ENCODE results near the gene TNFRSF21. TPM values are rescaled to one million over a fixed set of nuclear protein-coding genes. Genes with fewer than 3 reads are reported as not detected.

Gene TNFRSF21
- polyA plus RNA-seq, 1 donor from 2014 or later = 13.0 TPM

DNA sequence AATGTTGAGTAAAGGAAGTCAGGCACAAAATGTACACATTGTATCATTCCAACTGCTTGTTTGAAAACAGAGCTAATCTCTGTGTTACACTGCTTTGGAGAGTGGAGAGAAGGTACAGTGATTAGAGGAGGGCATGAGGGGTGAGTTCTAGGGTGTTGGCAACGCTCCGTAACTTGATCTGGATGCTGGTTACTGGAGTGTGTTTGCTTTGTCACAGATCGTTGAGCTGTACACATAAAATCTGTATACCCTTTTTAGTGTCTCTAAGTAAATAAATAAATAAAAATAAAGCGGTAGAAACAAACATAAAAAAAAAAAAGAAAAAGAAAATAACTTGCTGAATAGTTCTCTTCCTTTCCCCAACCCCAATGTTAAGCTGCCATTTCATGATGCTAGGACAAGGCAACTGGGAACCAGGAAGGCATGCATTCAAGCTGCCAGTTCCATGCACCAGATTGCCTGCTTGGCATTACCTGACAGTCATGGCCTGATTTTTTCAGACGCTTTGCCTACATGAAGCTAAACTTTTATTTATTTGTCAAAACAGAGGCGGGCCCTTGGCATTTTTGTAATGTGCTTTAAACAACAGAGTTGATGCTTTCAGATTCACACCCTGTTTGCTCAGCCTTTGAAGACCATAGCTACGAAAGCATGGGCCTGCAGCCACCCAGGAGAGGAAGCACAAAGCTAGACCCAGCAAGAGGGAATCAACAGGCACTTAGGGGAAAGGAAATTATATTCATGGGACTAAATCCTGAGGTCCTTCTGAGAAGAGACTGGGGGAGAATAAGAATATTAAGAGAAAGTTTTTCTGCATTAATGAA, 21.2 kb downstream of the TNFRSF21 start:
- no peak overlapping the region for H3K4me2 ChIP-seq (ENCODE audit: low read length)
- no peak overlapping the region for H2AFZ ChIP-seq (ENCODE audit: low read depth, low read length)
- no peak for TF ChIP-seq SMC3 (conservative IDR thresholded peaks at IDR 0.05; ENCODE audit: poor library complexity)
- TF ChIP-seq MXI1 (conservative IDR thresholded peaks at IDR 0.05; ENCODE audit: poor library complexity, severe bottlenecking) = no peak
- no peak for TF ChIP-seq EZH2 (IDR thresholded peaks at IDR 0.05; ENCODE audit: borderline replicate concordance, insufficient read depth, low read length, poor library complexity, severe bottlenecking)
- no peak for TF ChIP-seq TAF1 (IDR thresholded peaks at IDR 0.05; ENCODE audit: low read depth)
- TF ChIP-seq RAD21 (conservative IDR thresholded peaks at IDR 0.05) = no peak
- TF ChIP-seq, protein P1, sequence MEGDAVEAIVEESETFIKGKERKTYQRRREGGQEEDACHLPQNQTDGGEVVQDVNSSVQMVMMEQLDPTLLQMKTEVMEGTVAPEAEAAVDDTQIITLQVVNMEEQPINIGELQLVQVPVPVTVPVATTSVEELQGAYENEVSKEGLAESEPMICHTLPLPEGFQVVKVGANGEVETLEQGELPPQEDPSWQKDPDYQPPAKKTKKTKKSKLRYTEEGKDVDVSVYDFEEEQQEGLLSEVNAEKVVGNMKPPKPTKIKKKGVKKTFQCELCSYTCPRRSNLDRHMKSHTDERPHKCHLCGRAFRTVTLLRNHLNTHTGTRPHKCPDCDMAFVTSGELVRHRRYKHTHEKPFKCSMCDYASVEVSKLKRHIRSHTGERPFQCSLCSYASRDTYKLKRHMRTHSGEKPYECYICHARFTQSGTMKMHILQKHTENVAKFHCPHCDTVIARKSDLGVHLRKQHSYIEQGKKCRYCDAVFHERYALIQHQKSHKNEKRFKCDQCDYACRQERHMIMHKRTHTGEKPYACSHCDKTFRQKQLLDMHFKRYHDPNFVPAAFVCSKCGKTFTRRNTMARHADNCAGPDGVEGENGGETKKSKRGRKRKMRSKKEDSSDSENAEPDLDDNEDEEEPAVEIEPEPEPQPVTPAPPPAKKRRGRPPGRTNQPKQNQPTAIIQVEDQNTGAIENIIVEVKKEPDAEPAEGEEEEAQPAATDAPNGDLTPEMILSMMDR (IDR thresholded peaks at IDR 0.05; ENCODE audit: poor library complexity, severe bottlenecking) = no peak
- TF ChIP-seq, protein P2, sequence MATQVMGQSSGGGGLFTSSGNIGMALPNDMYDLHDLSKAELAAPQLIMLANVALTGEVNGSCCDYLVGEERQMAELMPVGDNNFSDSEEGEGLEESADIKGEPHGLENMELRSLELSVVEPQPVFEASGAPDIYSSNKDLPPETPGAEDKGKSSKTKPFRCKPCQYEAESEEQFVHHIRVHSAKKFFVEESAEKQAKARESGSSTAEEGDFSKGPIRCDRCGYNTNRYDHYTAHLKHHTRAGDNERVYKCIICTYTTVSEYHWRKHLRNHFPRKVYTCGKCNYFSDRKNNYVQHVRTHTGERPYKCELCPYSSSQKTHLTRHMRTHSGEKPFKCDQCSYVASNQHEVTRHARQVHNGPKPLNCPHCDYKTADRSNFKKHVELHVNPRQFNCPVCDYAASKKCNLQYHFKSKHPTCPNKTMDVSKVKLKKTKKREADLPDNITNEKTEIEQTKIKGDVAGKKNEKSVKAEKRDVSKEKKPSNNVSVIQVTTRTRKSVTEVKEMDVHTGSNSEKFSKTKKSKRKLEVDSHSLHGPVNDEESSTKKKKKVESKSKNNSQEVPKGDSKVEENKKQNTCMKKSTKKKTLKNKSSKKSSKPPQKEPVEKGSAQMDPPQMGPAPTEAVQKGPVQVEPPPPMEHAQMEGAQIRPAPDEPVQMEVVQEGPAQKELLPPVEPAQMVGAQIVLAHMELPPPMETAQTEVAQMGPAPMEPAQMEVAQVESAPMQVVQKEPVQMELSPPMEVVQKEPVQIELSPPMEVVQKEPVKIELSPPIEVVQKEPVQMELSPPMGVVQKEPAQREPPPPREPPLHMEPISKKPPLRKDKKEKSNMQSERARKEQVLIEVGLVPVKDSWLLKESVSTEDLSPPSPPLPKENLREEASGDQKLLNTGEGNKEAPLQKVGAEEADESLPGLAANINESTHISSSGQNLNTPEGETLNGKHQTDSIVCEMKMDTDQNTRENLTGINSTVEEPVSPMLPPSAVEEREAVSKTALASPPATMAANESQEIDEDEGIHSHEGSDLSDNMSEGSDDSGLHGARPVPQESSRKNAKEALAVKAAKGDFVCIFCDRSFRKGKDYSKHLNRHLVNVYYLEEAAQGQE (IDR thresholded peaks at IDR 0.05; ENCODE audit: borderline replicate concordance) = no peak
- no peak for TF ChIP-seq POLR2AphosphoS5 (IDR thresholded peaks at IDR 0.05)
- TF ChIP-seq EP300 (conservative IDR thresholded peaks at IDR 0.05; ENCODE audit: poor library complexity, severe bottlenecking) = no peak
- no peaks in the 10 kb centered on the region for H3K9me2 ChIP-seq (ENCODE audit: insufficient read depth, low read length)
- no peaks in the 10 kb centered on the region for H3K9me3 ChIP-seq (ENCODE audit: low read length)
- H3K36me3 ChIP-seq (ENCODE audit: insufficient read depth, low read length) = peaks cover 17% of the 10 kb centered on the region
- H4K20me1 ChIP-seq (ENCODE audit: insufficient read depth) = no peaks in the 10 kb centered on the region
- peaks cover 5% of the 10 kb centered on the region for H3K79me2 ChIP-seq (replicated peaks; ENCODE audit: insufficient read depth, low read length)
- no peak overlapping the region for H3K9ac ChIP-seq (ENCODE audit: low read length)
- no peaks in the 10 kb centered on the region for H3K27me3 ChIP-seq (ENCODE audit: insufficient read depth, low read depth, low read length)
- H3K4me3 ChIP-seq (ENCODE audit: low read length) = no peak overlapping the region
- H3F3A ChIP-seq (ENCODE audit: insufficient read depth, low read length, poor library complexity, severe bottlenecking) = no peaks in the 10 kb centered on the region
- no peak overlapping the region for H3K27ac ChIP-seq (ENCODE audit: low read length)

DNA sequence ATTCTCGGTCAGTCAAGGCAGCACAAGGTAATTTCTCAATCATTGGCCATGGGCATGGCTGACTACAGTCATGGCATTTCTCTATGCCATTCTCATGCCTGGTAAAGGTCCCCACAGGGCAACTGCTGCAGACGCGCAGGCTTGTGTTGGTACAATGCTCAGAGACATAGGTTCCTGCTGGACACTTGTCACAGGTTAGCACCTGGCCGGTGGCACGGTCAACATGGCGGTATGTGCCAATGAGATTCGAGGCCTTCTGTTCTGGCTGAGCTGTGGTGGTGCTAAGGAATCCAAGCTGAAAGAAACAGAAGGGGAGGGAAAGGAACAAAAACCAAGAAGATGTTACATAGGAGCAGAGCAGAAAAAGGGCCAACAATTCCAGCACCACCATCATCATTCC, 23.4 kb downstream of the TNFRSF21 start:
- H3K4me3 ChIP-seq (ENCODE audit: low read length) = no peak overlapping the region
- H3K9me3 ChIP-seq (ENCODE audit: low read length) = no peaks in the 10 kb centered on the region
- no peak for TF ChIP-seq MXI1 (conservative IDR thresholded peaks at IDR 0.05; ENCODE audit: poor library complexity, severe bottlenecking)
- no peak for TF ChIP-seq SMC3 (conservative IDR thresholded peaks at IDR 0.05; ENCODE audit: poor library complexity)
- TF ChIP-seq RAD21 (conservative IDR thresholded peaks at IDR 0.05) = no peak
- no peak for TF ChIP-seq TAF1 (IDR thresholded peaks at IDR 0.05; ENCODE audit: low read depth)
- TF ChIP-seq POLR2AphosphoS5 (IDR thresholded peaks at IDR 0.05) = no peak
- TF ChIP-seq, protein P1 (IDR thresholded peaks at IDR 0.05; ENCODE audit: poor library complexity, severe bottlenecking) = no peak
- no peak for TF ChIP-seq EP300 (conservative IDR thresholded peaks at IDR 0.05; ENCODE audit: poor library complexity, severe bottlenecking)
- TF ChIP-seq EZH2 (IDR thresholded peaks at IDR 0.05; ENCODE audit: borderline replicate concordance, insufficient read depth, low read length, poor library complexity, severe bottlenecking) = no peak
- TF ChIP-seq, protein P2 (IDR thresholded peaks at IDR 0.05; ENCODE audit: borderline replicate concordance) = no peak
- H3K36me3 ChIP-seq (ENCODE audit: insufficient read depth, low read length) = peaks cover 19% of the 10 kb centered on the region
- no peak overlapping the region for H2AFZ ChIP-seq (ENCODE audit: low read depth, low read length)
- H3K4me2 ChIP-seq (ENCODE audit: low read length) = no peak overlapping the region
- H3K27ac ChIP-seq (ENCODE audit: low read length) = no peak overlapping the region
- H3K27me3 ChIP-seq (ENCODE audit: insufficient read depth, low read depth, low read length) = no peaks in the 10 kb centered on the region
- H4K20me1 ChIP-seq (ENCODE audit: insufficient read depth) = no peaks in the 10 kb centered on the region
- no peak overlapping the region for H3K9ac ChIP-seq (ENCODE audit: low read length)
- H3K79me2 ChIP-seq (replicated peaks; ENCODE audit: insufficient read depth, low read length) = no peaks in the 10 kb centered on the region
- H3F3A ChIP-seq (ENCODE audit: insufficient read depth, low read length, poor library complexity, severe bottlenecking) = no peaks in the 10 kb centered on the region
- no peaks in the 10 kb centered on the region for H3K9me2 ChIP-seq (ENCODE audit: insufficient read depth, low read length)

Measured in neural cell (in vitro differentiated cells).